ENCODE data around the gene TRH.
A peak's percentile ranks its signal among the peaks of the same experiment; 100 is the strongest.
"Not testable (repeated sequence)": the region's sequence is repeated elsewhere in the genome, so short reads cannot be mapped to it uniquely, and the experiment has no call there.

Gene TRH

DNA sequence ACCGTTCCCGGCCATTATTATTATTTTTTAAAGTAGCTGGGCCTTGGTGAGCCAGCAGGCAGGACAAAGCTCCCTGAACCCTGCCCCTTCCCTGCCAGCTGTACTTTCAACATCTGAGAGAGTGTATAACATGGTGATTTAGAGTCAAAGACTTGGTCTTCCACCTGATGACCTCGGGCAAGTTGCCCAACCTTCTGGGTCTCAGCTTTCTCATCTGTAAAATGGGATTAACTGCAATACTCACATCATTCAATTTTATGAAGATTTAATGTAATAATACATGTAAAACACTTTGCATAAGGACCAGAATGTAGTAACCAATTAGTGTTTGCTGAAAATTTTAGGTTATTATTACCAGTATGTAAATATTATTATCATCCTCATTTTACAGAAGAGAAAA is 11.9 kb upstream of the TRH start:
- no peak for DNase-seq (ENCODE audit: low spot score)

DNA sequence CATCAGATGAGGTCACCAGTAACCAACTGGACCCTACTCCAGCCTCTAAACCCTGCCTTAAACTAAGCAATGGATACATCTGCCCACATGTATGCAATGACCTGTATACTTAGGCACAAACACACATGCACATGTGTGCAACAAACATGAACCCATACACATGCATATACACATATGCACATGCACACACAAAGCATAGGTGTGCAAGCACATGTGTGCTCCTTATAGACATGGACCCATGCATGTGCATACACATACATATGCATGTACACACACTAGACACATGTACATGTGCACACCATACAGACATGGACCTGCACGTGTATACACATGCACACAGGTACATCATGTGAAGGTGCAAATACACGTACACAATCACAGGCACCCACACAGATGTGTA is 8.6 kb upstream of the TRH start:
- no peak for DNase-seq (ENCODE audit: low spot score)

- no peak for DNase-seq (ENCODE audit: low spot score)
These were observed 7.6 kb upstream of the TRH start for GRCh38 chr3:129966876-129967275.

- DNase-seq (ENCODE audit: low spot score) = no peak
These were observed 6.8 kb upstream of the TRH start for GRCh38 chr3:129967761-129968160.

DNA sequence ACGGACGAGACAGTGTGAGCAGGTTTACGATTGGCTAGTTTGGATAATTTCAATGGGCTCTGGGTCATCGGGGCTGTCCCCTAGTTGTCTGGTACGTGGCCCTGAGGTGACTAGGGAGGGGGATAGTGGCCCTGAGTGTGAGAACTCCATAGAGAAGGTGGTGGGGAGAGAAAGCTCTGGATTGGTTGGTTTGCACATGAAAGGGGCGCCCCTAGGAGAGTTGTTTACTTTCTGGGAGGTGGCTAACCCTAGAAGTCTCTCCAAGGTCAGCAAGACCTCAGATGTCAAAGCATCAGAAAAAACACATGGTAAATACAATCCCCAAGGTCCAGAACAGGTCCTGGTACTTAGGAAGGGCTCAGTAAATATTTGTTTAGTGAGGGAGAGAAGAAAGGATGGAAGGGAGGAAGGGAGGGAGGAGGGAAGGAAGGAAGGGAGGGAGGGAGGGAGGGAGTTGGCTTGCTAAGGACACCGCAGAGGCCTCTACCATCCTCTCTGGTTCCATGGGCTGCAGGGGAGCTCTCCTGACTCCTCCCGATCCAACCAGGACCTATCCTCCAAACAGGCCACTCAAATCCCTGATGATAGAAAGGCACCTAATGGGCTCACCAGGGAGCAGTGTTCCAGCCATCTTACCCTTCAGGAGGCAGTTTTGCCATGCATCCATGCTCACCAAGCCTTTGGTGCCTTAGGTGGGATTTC is 3.0 kb upstream of the TRH start:
- DNase-seq (ENCODE audit: low spot score) = no peak

GRCh38 chr3:129972301-129972700 is 2.2 kb upstream of the TRH start:
- DNase-seq (ENCODE audit: low spot score) = no peak

DNA sequence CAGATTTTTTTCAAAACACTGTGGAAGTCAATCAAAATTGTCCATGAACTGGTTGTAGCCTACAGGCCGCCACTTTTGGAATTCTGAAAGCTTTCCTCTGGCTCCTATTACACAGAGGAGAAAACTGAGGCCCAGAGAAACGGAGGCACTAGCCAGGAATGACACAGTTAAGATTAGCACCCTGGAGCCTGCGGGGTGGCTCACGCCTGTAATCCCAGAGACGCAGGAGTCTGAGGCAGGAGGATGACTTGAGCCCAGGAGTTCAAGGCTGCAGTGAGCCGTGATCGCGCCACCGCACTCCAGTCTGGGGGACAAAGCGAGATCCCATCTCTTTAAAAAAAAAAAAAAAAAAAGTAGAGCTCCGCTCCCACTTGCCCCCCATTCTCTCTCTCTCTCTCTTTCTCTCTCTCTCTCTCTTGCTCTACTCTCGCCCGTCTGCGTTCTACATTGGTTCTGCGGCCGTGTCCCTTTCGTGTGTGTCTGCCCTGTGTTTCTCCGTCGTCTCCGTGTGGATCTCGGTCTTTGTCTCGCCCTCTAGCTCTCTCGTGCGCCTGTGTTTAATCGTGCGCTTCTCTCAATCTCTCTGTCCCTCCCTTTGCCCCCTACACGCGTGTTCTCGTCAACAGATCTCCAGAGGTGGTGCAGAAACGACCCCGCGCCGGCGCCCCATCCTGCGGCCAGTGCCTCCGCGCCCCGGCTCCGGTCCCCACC is 512 bp upstream of the TRH start:
- DNase-seq (ENCODE audit: low spot score) = no peak

DNA sequence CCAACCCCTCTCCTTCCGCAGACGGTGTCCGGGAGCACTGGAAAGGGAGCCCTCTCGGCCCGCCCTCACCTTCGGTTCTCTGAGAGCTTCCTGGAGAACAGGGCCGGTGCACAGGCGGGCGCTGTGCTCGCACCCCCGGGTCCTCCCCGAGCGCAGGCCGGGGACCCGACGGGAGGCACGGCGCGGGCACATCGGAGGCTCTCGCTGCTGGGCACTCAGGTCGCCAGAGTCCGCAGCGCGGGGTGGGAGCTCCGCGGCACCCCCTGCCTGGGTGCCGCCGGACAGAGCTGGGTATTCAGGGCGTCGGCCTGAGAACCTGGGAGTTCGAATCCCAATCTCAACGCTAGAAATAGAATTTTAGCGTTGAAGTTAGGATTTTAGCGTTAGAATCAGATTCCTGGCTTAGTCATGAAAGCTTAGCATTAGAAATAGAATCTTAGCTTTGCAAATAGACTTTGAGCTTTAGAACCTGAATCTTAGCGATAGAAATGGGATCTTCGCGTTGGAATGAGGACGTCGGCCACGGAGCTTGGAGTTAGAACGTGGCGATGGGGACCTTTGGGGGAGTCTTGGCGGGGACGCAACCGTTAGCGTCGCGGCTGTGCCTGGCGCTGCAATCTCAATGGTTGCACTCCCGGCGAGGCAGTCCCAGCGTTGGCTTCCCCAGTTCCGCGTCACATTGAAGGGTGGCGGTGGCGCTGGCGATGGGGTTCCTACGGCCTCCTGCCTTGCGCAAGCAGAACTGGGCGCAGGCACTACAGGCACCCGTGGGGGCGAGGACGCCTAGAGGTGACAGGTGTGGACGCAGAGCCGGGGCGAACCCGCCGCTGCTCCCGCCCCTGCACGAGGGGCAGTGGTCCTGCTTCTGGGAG is 549 bp downstream of the TRH start:
- no peak for DNase-seq (ENCODE audit: low spot score)

GRCh38 chr3:129975705-129976048 is 1.2 kb downstream of the TRH start:
- DNase-seq (ENCODE audit: low spot score) = no peak

GRCh38 chr3:129976286-129976685 is 1.8 kb downstream of the TRH start:
- no peak for DNase-seq (ENCODE audit: low spot score)

- no peak for DNase-seq (ENCODE audit: low spot score)
These were observed 3.6 kb downstream of the TRH start for GRCh38 chr3:129978123-129978522.

GRCh38 chr3:129979905-129980304 is 5.4 kb downstream of the TRH start:
- DNase-seq (ENCODE audit: low spot score) = no peak

- DNase-seq (ENCODE audit: low spot score) = no peak
These were observed 9.0 kb downstream of the TRH start for GRCh38 chr3:129983561-129983960.

DNA sequence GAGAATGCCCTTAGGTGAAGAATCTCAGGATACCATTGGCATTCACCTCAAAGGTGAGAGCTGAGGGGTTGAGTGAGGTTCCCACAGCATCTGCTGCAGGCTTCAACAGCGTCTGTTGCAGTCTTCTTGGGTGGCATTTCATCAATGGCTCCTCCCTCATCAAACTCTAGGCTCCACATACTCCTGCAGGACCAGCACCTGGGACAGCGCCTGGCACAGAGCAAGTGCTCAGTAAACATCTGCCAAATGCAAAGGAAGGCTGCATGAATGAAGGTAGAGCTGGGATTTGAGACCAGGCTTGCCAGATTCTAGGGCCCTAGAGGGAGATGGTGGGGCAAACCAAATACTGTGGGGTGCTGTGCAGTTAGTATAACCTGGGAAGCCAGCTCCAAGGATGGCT is 9.6 kb downstream of the TRH start:
- DNase-seq (ENCODE audit: low spot score) = no peak

- DNase-seq (ENCODE audit: low spot score) = no peak
These were observed 10.6 kb downstream of the TRH start for GRCh38 chr3:129985113-129985512.

GRCh38 chr3:129988429-129988828 is 13.9 kb downstream of the TRH start:
- DNase-seq (ENCODE audit: low spot score) = no peak

GRCh38 chr3:129989414-129989813 is 14.9 kb downstream of the TRH start:
- DNase-seq (ENCODE audit: low spot score) = no peak

- peak; percentile 39 for DNase-seq (ENCODE audit: low spot score)
These were observed 18.3 kb downstream of the TRH start for GRCh38 chr3:129992781-129993180.

- no peak for DNase-seq (ENCODE audit: low spot score)
These were observed 20.5 kb downstream of the TRH start for GRCh38 chr3:129994883-129995559.

DNA sequence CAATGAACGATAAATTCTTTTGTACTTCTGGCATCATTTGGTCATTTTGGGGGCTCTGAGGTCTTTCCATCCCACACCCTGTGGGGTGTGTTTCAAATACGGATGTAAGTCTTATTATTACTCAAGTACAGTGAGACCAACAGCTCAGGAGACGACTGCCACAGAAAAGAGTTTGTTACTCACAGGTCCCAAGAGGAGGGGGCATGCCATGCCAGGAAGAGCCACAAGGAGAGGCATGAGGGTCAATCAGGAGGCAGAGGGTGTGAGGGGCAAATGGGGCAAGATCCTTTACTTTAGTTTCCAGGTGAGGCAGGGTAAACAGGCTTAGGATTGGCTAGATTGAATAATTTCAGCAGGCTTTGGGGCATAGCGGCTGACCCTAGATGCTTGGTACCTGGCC is 21.6 kb downstream of the TRH start:
- DNase-seq (ENCODE audit: low spot score) = no peak

- not testable (repeated sequence) for DNase-seq (ENCODE audit: low spot score)
These were observed 24.7 kb downstream of the TRH start for GRCh38 chr3:129999176-129999575.
